Neural cell (in vitro differentiated cells): Measurements from ENCODE around the gene SPAM1.
"Not testable (repeated sequence)": the region's sequence is repeated elsewhere in the genome, so short reads cannot be mapped to it uniquely, and the experiment has no call there.

ENCODE experiments used
- CTCF ChIP-seq: fragments of 450-650 bp; IDR thresholded peaks from 2 replicates; pipeline ENCODE4 v1.5.1; 2014; ENCODE audit warnings: antibody characterized with exemption, mild to moderate bottlenecking, moderate library complexity; ENCODE audit not compliant: poor library complexity, severe bottlenecking
- EP300 ChIP-seq: fragments of 450-650 bp; conservative IDR thresholded peaks from 2 replicates; pipeline ENCODE4 v1.6.1; 2014; ENCODE audit warnings: antibody characterized with exemption, mild to moderate bottlenecking, moderate library complexity; ENCODE audit not compliant: poor library complexity, severe bottlenecking
- EZH2 ChIP-seq: fragments of 200-600, 300-800 bp; shearing (Covaris generic), sonication (generic); IDR thresholded peaks from 2 replicates; pipeline ENCODE4 v1.6.1; 2014; ENCODE audit warnings: antibody characterized with exemption, low read length, borderline replicate concordance, mild to moderate bottlenecking; ENCODE audit not compliant: insufficient read depth, poor library complexity, severe bottlenecking
- MXI1 ChIP-seq: fragments of 450-650 bp; conservative IDR thresholded peaks from 2 replicates; pipeline ENCODE4 v1.6.1; 2014; ENCODE audit warnings: antibody characterized with exemption, mild to moderate bottlenecking; ENCODE audit not compliant: poor library complexity, severe bottlenecking
- POLR2AphosphoS5 ChIP-seq: IDR thresholded peaks from 2 replicates; pipeline ENCODE4 v1.6.1; 2012
- RAD21 ChIP-seq: fragments of 450-650 bp; conservative IDR thresholded peaks from 2 replicates; pipeline ENCODE4 v1.6.1; 2014; ENCODE audit warnings: antibody characterized with exemption, mild to moderate bottlenecking, moderate library complexity
- REST ChIP-seq: IDR thresholded peaks from 2 replicates; pipeline ENCODE4 v1.6.1; 2012; ENCODE audit warnings: borderline replicate concordance

DNA sequence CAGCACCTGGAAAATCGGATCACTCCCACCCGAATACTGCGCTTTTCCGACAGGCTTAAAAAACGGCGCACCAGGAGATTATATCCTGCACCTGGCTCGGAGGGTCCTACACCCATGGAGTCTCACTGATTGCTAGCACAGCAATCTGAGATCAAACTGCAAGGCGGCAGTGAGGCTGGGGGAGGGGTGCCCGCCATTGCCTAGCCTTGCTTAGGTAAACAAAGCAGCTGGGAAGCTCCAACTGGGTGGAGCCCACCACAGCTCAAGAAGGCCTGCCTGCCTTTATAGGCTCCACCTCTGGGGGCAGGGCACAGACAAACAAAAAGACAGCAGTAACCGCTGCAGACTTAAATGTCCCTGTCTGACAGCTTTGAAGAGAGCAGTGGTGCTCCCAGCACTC is 30.3 kb upstream of the SPAM1 start:
- TF ChIP-seq CTCF, EP300, EZH2, MXI1, RAD21, POLR2AphosphoS5, REST: not testable (repeated sequence)
